Vagina (tissue), 2 donors: ENCODE data around the gene NELFA.

ENCODE experiments used
- CTCF ChIP-seq, 3 experiments: fragments of 450-650 bp in 2 of 3; fragments of 200-600 bp in 1 of 3; sonication (generic) in 1 of 3; IDR thresholded peaks; one replicate each; pipeline ENCODE4 v1.5.1; 2017 to 2019; ENCODE audit warnings: antibody characterized with exemption in 3 of 3, mild to moderate bottlenecking in 2 of 3, moderate library complexity in 2 of 3
- POLR2A ChIP-seq, 2 donors: fragments of 450-650 bp; IDR thresholded peaks; one replicate each; pipeline ENCODE4 v1.6.1; 2017; ENCODE audit warnings: antibody characterized with exemption in 2 of 2, mild to moderate bottlenecking in 2 of 2, moderate library complexity in 2 of 2
- POLR2AphosphoS5 ChIP-seq, 2 donors: sonication (generic); formaldehyde crosslinking; IDR thresholded peaks; one replicate each; pipeline ENCODE4 v1.9.0; 2017; ENCODE audit warnings: antibody characterized with exemption in 2 of 2, mild to moderate bottlenecking in 2 of 2, low read depth in 1 of 2; ENCODE audit not compliant: insufficient read depth in 1 of 2

DNA sequence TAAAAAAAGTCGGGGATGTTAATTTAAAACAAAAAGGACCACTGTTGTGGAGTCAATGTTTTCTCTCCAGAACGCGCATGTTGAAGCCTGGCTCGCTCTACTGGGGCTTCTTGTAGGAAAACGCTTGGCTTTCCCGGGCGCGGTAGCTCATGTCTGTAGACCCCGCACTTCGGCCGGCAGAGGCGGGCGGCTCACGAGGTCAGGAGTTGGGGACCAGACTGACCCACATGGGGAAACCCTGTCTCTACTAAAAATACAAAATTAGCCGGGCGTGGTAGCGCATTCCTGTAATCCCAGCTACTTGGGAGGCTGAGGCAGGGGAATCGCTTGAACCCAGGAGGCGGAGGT is 15.6 kb downstream of the NELFA start:
- TF ChIP-seq CTCF (IDR thresholded peaks at IDR 0.05) (no peak), POLR2AphosphoS5 (IDR thresholded peaks at IDR 0.05; ENCODE audit: insufficient read depth in 1 of 2, low read depth in 1 of 2) (no peak), POLR2A (IDR thresholded peaks at IDR 0.05) (no peak)
